ENCODE results near the gene CDC26. TPM values are rescaled to one million over a fixed set of nuclear protein-coding genes. Genes with fewer than 3 reads are reported as not detected.

The CDC26 gene
- total RNA-seq (2014; rRNA removed; shearing (Covaris generic)), result 15.9 and 21.6 TPM in 2 replicates
- polyA plus RNA-seq (2016; fragmentation: Nextera tagmentation; extraction: Ambion mirVana), result 67.2 and 70.9 TPM in 2 replicates

- H3K4me3 ChIP-seq, result peak within 1 kb of the TSS; percentile 92
- peak within 1 kb of the TSS; percentile 91 for H2AFZ ChIP-seq
- H3K4me2 ChIP-seq (ENCODE audit: unreplicated experiment), result peak within 1 kb of the TSS; percentile 100
- peak; percentile 99 for DNase-seq
- H3K4me1 ChIP-seq (ENCODE audit: insufficient read depth), result peaks cover 13% of the 10 kb centered on the region
- peaks cover 14% of the 10 kb centered on the region for H3F3A ChIP-seq (ENCODE audit: insufficient read depth)
- no peaks in the 10 kb centered on the region for H3K27me3 ChIP-seq (replicated peaks; ENCODE audit: insufficient read depth)
- peaks cover 51% of the 10 kb centered on the region for H3K36me3 ChIP-seq (ENCODE audit: low read depth)
- H3K9me2 ChIP-seq (ENCODE audit: insufficient read depth), result no peaks in the 10 kb centered on the region
- H3K9ac ChIP-seq, result peak within 1 kb of the TSS; percentile 97
- H3K9me3 ChIP-seq (ENCODE audit: low read depth), result no peaks in the 10 kb centered on the region
- peaks cover 76% of the 10 kb centered on the region for H3K79me2 ChIP-seq (ENCODE audit: insufficient read depth)
- TF ChIP-seq EZH2 (IDR thresholded peaks at IDR 0.05; ENCODE audit: insufficient read depth, poor library complexity, severe bottlenecking), result no peak
- no peak for TF ChIP-seq EZH2phosphoT487 (IDR thresholded peaks at IDR 0.05; ENCODE audit: insufficient read depth, low read depth)
- peak within 1 kb of the TSS; percentile 92 for H3K27ac ChIP-seq
- no peaks in the 10 kb centered on the region for H4K20me1 ChIP-seq (ENCODE audit: insufficient read depth)
- 1 to 2% methylated on average over 59 to 63 of the region's 63 CpGs for WGBS, 2 experiments (ENCODE audit: low coverage in 1 of 2, low lambda C conversion rate in 2 of 2, missing lambda C conversion rate in 2 of 2)
- in situ Hi-C loops (cut with MboI), result no loop called here
Observed at GRCh38 chr9:113275157-113276131, at the start of gene CDC26, which contains the start of gene PRPF4. Gene CDC26 (minus strand): TSS chr9:113275572. CDS start chr9:113272507, 3,065 bp downstream. Gene PRPF4 (plus strand): TSS chr9:113275658. CDS start chr9:113275744, 86 bp downstream.

GRCh38 chr9:113322671-113323070 is 47.3 kb upstream of the CDC26 start:
- Histone ChIP-seq H3K27me3 (replicated peaks; ENCODE audit: insufficient read depth) (no peaks in the 10 kb centered on the region), H2AFZ (no peak overlapping the region), H3K9me2 (ENCODE audit: insufficient read depth) (no peaks in the 10 kb centered on the region), H3K4me1 (ENCODE audit: insufficient read depth) (no peaks in the 10 kb centered on the region), H3K9ac (no peak overlapping the region), H3K4me3 (no peak overlapping the region), H3K36me3 (ENCODE audit: low read depth) (no peaks in the 10 kb centered on the region), H3K9me3 (ENCODE audit: low read depth) (no peaks in the 10 kb centered on the region), H3K79me2 (ENCODE audit: insufficient read depth) (no peaks in the 10 kb centered on the region), H3F3A (ENCODE audit: insufficient read depth) (no peaks in the 10 kb centered on the region), H3K27ac (no peak overlapping the region), H3K4me2 (ENCODE audit: unreplicated experiment) (no peak overlapping the region), H4K20me1 (ENCODE audit: insufficient read depth) (no peaks in the 10 kb centered on the region)
- TF ChIP-seq EZH2phosphoT487 (IDR thresholded peaks at IDR 0.05; ENCODE audit: insufficient read depth, low read depth) (no peak), EZH2 (IDR thresholded peaks at IDR 0.05; ENCODE audit: insufficient read depth, poor library complexity, severe bottlenecking) (no peak)
- DNase-seq, result no peak
- 66 to 69% methylated on average over 6 of the region's 6 CpGs for WGBS, 2 experiments (ENCODE audit: low coverage in 1 of 2, low lambda C conversion rate in 2 of 2, missing lambda C conversion rate in 2 of 2)
- in situ Hi-C loops (cut with MboI), result no loop called here

DNA sequence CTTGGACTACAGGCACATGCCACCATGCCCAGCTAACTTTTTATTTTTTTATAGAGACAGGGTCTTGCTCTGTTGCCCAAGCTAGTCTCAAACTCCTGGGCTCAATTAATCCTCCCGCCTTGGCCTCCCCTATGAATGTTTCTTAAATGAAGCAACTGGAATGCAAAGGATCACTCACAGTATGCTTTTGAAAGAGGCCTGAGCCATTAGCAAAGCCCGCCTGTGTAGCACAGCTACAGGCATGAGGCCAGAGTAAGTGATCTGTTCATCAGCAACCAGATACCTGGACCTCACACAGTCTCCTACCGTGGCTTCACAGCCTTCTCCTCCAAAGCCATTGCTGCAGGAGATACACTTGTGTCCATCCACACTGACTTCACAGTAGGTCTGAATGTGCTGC is 44.7 kb upstream of the CDC26 start:
- Histone ChIP-seq H3K4me1 (ENCODE audit: insufficient read depth) (no peaks in the 10 kb centered on the region), H3K79me2 (ENCODE audit: insufficient read depth) (no peaks in the 10 kb centered on the region), H3F3A (ENCODE audit: insufficient read depth) (no peaks in the 10 kb centered on the region), H4K20me1 (ENCODE audit: insufficient read depth) (no peaks in the 10 kb centered on the region), H3K9me3 (ENCODE audit: low read depth) (no peaks in the 10 kb centered on the region), H3K9me2 (ENCODE audit: insufficient read depth) (no peaks in the 10 kb centered on the region), H3K27me3 (replicated peaks; ENCODE audit: insufficient read depth) (no peaks in the 10 kb centered on the region), H3K4me2 (ENCODE audit: unreplicated experiment) (no peak overlapping the region), H3K4me3 (no peak overlapping the region), H3K36me3 (ENCODE audit: low read depth) (no peaks in the 10 kb centered on the region), H2AFZ (no peak overlapping the region), H3K9ac (no peak overlapping the region), H3K27ac (no peak overlapping the region)
- in situ Hi-C loops (cut with MboI), result no loop called here
- 70 to 75% methylated on average over 3 of the region's 3 CpGs for WGBS, 2 experiments (ENCODE audit: low coverage in 1 of 2, low lambda C conversion rate in 2 of 2, missing lambda C conversion rate in 2 of 2)
- no peak for DNase-seq
- no peak for TF ChIP-seq EZH2 (IDR thresholded peaks at IDR 0.05; ENCODE audit: insufficient read depth, poor library complexity, severe bottlenecking)
- TF ChIP-seq EZH2phosphoT487 (IDR thresholded peaks at IDR 0.05; ENCODE audit: insufficient read depth, low read depth), result no peak

DNA sequence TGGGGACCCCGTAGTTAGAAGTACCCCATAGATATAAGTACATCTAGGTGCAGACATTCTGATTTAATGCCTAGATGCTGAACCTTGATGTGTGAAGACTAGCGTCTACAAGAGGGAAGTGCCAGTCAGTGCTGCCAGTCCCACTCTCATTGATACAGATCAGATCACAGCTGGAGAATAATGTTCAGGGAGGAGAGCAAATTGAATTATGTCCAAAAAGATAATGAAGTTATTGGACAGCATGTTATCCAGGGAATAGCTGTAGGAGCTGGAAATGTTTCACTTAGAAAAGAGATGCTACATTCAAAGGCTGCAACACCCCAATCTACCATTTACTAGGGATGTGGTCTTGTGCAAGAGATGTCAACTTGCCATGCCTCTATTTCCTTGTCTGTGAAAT is 43.7 kb upstream of the CDC26 start:
- no peak for DNase-seq
- TF ChIP-seq EZH2 (IDR thresholded peaks at IDR 0.05; ENCODE audit: insufficient read depth, poor library complexity, severe bottlenecking), result no peak
- H3K9me2 ChIP-seq (ENCODE audit: insufficient read depth), result no peaks in the 10 kb centered on the region
- WGBS, 2 experiments (ENCODE audit: low coverage in 1 of 2, low lambda C conversion rate in 2 of 2, missing lambda C conversion rate in 2 of 2), result 63 to 84% methylated on average over 2 of the region's 2 CpGs
- no peaks in the 10 kb centered on the region for H3K36me3 ChIP-seq (ENCODE audit: low read depth)
- in situ Hi-C loops (cut with MboI), result no loop called here
- H3K4me2 ChIP-seq (ENCODE audit: unreplicated experiment), result no peak overlapping the region
- H3F3A ChIP-seq (ENCODE audit: insufficient read depth), result no peaks in the 10 kb centered on the region
- no peak overlapping the region for H3K27ac ChIP-seq
- H3K9me3 ChIP-seq (ENCODE audit: low read depth), result no peaks in the 10 kb centered on the region
- H3K4me1 ChIP-seq (ENCODE audit: insufficient read depth), result no peaks in the 10 kb centered on the region
- no peak overlapping the region for H3K9ac ChIP-seq
- no peak overlapping the region for H3K4me3 ChIP-seq
- H3K79me2 ChIP-seq (ENCODE audit: insufficient read depth), result no peaks in the 10 kb centered on the region
- no peaks in the 10 kb centered on the region for H3K27me3 ChIP-seq (replicated peaks; ENCODE audit: insufficient read depth)
- H4K20me1 ChIP-seq (ENCODE audit: insufficient read depth), result no peaks in the 10 kb centered on the region
- no peak overlapping the region for H2AFZ ChIP-seq
